Spleen (tissue), 11 donors: Measurements from ENCODE around the gene STARD13. TPM values are rescaled to one million over a fixed set of nuclear protein-coding genes. Genes with fewer than 3 reads are reported as not detected.

Experiments
- DNase-seq: peaks from one replicate; pipeline ENCODE4 v3.0.0-alpha.2; 2020
- H3K27ac ChIP-seq, 8 donors: fragments of 200-600 bp; sonication (generic) in 7 of 8; 1 replicate in 4 of 8; 2 replicates in 4 of 8; pipeline versions ENCODE4 v1.5.0 to v1.8.0; 2016 to 2021; ENCODE audit warnings: inconsistent platforms in 4 of 8, mild to moderate bottlenecking in 4 of 8, moderate library complexity in 1 of 8
- H3K27me3 ChIP-seq, 7 donors: fragments of 200-600 bp; sonication (generic) in 6 of 7; replicated peaks in 1 of 7; 1 replicate in 4 of 7; 2 replicates in 3 of 7; pipeline versions ENCODE4 v1.5.0 to v1.8.0; 2016 to 2021; ENCODE audit warnings: inconsistent platforms in 3 of 7, mild to moderate bottlenecking in 1 of 7
- H3K36me3 ChIP-seq, 6 donors: fragments of 200-600 bp; sonication (generic) in 5 of 6; 1 replicate in 4 of 6; 2 replicates in 2 of 6; pipeline versions ENCODE4 v1.5.0 to v1.8.0; 2016 to 2021; ENCODE audit warnings: inconsistent platforms in 2 of 6
- H3K4me1 ChIP-seq, 6 donors: fragments of 200-600 bp; sonication (generic) in 5 of 6; 1 replicate in 3 of 6; 2 replicates in 3 of 6; pipeline versions ENCODE4 v1.5.0 to v1.8.0; 2016 to 2021; ENCODE audit warnings: inconsistent platforms in 3 of 6
- H3K4me3 ChIP-seq, 8 donors: fragments of 200-600 bp; sonication (generic) in 7 of 8; 1 replicate in 4 of 8; 2 replicates in 4 of 8; pipeline versions ENCODE4 v1.5.0 to v1.8.0; 2016 to 2021; ENCODE audit warnings: inconsistent platforms in 4 of 8, mild to moderate bottlenecking in 4 of 8, moderate library complexity in 2 of 8
- H3K9me3 ChIP-seq, 8 donors: fragments of 200-600 bp; sonication (generic) in 7 of 8; 1 replicate in 4 of 8; 2 replicates in 4 of 8; pipeline versions ENCODE4 v1.5.0 to v1.8.0; 2016 to 2021; ENCODE audit warnings: inconsistent platforms in 4 of 8
- POLR2A ChIP-seq, 3 donors: fragments of 450-650 bp; IDR thresholded peaks; one replicate each; pipeline ENCODE4 v1.5.1; 2017; ENCODE audit warnings: antibody characterized with exemption in 3 of 3, mild to moderate bottlenecking in 1 of 3
- POLR2AphosphoS5 ChIP-seq, 3 donors: sonication (generic); formaldehyde crosslinking; IDR thresholded peaks; one replicate each; pipeline ENCODE4 v1.5.1; 2017; ENCODE audit warnings: antibody characterized with exemption in 3 of 3
- WGBS, 5 donors: extraction: QIAGEN DNeasy Blood & Tissue Kit in 3 of 5; methylation state at CpG; one replicate each; pipeline versions ENCODE4 v1.1.5 to v1.1.7; 2013 to 2018; 5-methylcytosine and 5-hydroxymethylcytosine counted together
- intact Hi-C: fragments of 100-400 bp; cut with DNase I; formaldehyde crosslinking; loops from one replicate; pipeline ENCODE4 v1.15.0; 2023; ENCODE audit warnings: low total_unique reads
- polyA plus RNA-seq, 3 donors: library from polyadenylated mRNA; stranded (reverse); fragments of 200-250 nt; gene quantifications; one replicate each; pipeline ENCODE4 v1.2.1, GENCODE V29; 2013
- total RNA-seq, 7 donors: library from RNA; depleted of rRNA in 3 of 7; stranded (reverse); fragments of >200 nt in 3 of 7; fragmentation: NEBNext Ultra II Directional in 4 of 7; extraction: Animal tissue kit (Norgen Biotek cat#: 25700) in 4 of 7; gene quantifications; one replicate each; pipeline versions ENCODE4 v1.1.0 to v1.2.1, GENCODE V29; 2016 to 2021
- TF ChIP-seq, protein P1 (sequence below), 11 experiments: fragments of 200-600 bp in 7 of 11; fragments of 450-650 bp in 4 of 11; sonication (generic) in 4 of 11; IDR thresholded peaks in 8 of 11; conservative IDR thresholded peaks in 3 of 11; 1 replicate in 7 of 11; 2 replicates in 4 of 11; pipeline versions ENCODE4 v1.4.0 to v1.8.0; 2016 to 2021; ENCODE audit warnings: antibody characterized with exemption in 11 of 11, inconsistent platforms in 4 of 11, mild to moderate bottlenecking in 1 of 11
- donor health status: healthy with polysubstance abuse.
- donor health status: DM: no; HTN: no; CAD: no; lungs with moderate emphysema.
- donor health status: DM: no; HTN: no; CAD: no.
- donor health status: Bipolar disorder and iron deficiency.
- donor health status: healthy.
- donor health status: DM: no; HTN: no; CAD: no.
- donor health status: DM: yes; HTN: yes; CAD: no.

Gene STARD13
- total and polyA plus RNA-seq, 10 donors = 1.4 to 58.1 (median 26.7) TPM

DNA sequence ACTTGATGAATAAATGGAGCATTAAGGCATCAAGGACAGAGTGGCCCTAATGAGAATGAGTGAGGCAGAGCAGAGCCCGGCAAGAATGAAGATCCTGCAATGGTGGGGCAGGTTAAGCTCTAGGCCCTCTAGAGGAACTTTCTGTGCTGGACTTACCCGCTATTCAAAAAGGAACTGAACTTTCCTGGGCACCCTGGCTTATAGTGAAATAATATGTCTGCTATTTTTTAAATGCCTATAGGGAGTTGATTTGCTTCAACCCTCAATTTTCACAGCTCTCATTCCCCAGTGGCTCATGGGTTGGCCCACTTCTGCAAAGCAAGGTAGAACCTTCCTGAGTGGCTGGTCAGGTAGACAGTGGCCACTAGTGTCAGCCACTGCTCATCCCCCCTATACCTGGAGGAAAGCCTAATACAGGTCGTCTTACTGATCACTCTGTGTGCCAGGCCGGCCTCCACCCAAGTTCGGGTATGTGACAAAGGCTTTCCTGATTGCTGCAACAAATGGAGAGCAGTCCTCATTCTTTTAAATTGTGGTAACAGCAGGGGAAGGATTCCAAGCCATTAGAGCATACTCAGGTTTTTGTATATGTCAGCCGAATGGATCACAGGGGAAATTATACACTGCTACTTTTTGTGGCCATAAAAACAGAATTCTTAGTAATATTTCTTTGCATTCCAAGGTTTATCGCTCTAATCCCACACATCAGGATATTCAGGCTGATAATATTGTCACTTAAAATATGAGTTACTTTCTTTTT is 166.4 kb downstream of the STARD13 start:
- Histone ChIP-seq H3K27ac (no peak overlapping the region), H3K27me3 (no peaks in the 10 kb centered on the region), H3K4me3 (no peak overlapping the region), H3K9me3 (no peaks in the 10 kb centered on the region), H3K36me3 (peaks cover 0 to 57% (median 0%) of the 10 kb centered on the region in 6 donors), H3K4me1 (peaks cover 0 to 14% (median 9%) of the 10 kb centered on the region in 6 donors)
- 86 to 94% (median 94%) methylated on average over 7 of the region's 7 CpGs for WGBS, 5 donors
- TF ChIP-seq POLR2A (IDR thresholded peaks at IDR 0.05) (no peak), POLR2AphosphoS5 (IDR thresholded peaks at IDR 0.05) (no peak)
- TF ChIP-seq, protein P1, sequence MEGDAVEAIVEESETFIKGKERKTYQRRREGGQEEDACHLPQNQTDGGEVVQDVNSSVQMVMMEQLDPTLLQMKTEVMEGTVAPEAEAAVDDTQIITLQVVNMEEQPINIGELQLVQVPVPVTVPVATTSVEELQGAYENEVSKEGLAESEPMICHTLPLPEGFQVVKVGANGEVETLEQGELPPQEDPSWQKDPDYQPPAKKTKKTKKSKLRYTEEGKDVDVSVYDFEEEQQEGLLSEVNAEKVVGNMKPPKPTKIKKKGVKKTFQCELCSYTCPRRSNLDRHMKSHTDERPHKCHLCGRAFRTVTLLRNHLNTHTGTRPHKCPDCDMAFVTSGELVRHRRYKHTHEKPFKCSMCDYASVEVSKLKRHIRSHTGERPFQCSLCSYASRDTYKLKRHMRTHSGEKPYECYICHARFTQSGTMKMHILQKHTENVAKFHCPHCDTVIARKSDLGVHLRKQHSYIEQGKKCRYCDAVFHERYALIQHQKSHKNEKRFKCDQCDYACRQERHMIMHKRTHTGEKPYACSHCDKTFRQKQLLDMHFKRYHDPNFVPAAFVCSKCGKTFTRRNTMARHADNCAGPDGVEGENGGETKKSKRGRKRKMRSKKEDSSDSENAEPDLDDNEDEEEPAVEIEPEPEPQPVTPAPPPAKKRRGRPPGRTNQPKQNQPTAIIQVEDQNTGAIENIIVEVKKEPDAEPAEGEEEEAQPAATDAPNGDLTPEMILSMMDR (IDR thresholded peaks at IDR 0.05 in 8 of 11, conservative IDR thresholded peaks at IDR 0.05 in 3 of 11) = no peak
- DNase-seq = no peak
- intact Hi-C loops = no loop called here

DNA sequence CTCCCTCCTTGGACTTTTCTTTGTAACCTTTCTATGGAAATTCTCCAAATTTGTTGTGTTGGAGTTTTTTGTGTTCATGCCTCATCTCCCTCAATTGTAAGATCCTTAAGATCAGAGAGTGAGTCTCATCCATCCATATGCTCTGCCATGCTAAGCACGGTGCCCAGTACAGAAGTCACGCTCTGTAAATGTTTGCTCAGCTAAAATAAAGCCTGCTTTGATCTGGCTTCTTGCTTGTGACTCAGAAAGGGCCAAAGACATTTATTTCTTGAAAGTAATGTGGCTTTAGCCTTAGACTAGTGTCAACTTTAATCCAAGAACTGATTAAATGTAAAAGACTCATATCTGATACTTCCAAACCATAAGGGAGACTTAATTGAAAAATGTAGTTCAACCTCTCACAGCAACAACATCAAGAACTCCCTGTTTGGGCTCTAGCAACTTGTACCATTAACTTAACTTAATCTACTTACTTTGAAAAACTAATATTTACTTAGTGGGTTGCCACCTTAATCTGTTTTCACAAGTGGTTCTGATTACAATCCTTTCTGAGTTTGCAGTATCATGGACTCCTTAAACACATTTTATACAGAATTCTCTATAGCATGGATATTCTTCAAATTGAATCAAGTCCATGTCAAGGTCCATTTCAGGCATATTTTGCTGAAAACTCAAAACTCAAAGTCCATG is 169.1 kb downstream of the STARD13 start:
- no peak for DNase-seq
- H3K36me3 ChIP-seq = peaks cover 0 to 74% (median 2%) of the 10 kb centered on the region in 6 donors
- intact Hi-C loops = no loop called here
- H3K4me1 ChIP-seq = peaks cover 0 to 8% (median 2%) of the 10 kb centered on the region in 6 donors
- no peak overlapping the region for H3K4me3 ChIP-seq
- 80 to 97% (median 88%) methylated on average over 2 of the region's 2 CpGs for WGBS, 5 donors
- TF ChIP-seq, protein P1 (IDR thresholded peaks at IDR 0.05 in 8 of 11, conservative IDR thresholded peaks at IDR 0.05 in 3 of 11) = no peak
- TF ChIP-seq POLR2AphosphoS5 (IDR thresholded peaks at IDR 0.05) (no peak), POLR2A (IDR thresholded peaks at IDR 0.05) (no peak)
- no peak overlapping the region for H3K27ac ChIP-seq
- H3K9me3 ChIP-seq = no peaks in the 10 kb centered on the region
- no peaks in the 10 kb centered on the region for H3K27me3 ChIP-seq

DNA sequence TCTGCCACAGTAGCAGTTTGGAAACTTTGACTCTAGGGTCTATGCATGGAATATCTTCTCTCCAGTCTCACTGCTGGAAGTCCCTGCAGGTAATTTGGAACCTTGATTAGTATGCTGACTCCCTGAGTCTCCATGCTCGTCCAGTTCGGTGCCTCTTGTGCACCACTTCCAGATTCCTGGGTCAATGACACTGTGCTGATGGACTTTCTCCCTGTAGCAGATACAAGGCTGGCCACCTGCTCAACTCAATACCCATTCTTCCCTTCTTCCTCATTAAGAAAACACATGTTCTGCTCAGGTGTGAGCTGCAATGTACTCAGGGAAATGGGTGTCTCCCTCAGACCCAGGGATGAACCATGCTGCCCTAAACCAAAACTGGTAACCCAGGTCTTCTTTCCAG is 170.3 kb downstream of the STARD13 start:
- DNase-seq = no peak
- H3K27ac ChIP-seq = no peak overlapping the region
- H3K36me3 ChIP-seq = peaks cover 0 to 77% (median 2%) of the 10 kb centered on the region in 6 donors
- TF ChIP-seq, protein P1 (IDR thresholded peaks at IDR 0.05 in 8 of 11, conservative IDR thresholded peaks at IDR 0.05 in 3 of 11) = no peak
- TF ChIP-seq POLR2A (IDR thresholded peaks at IDR 0.05) (no peak), POLR2AphosphoS5 (IDR thresholded peaks at IDR 0.05) (no peak)
- no peaks in the 10 kb centered on the region for H3K9me3 ChIP-seq
- intact Hi-C loops = no loop called here
- 89 to 100% (median 92%) methylated on average over 2 of the region's 2 CpGs for WGBS, 5 donors
- no peaks in the 10 kb centered on the region for H3K27me3 ChIP-seq
- H3K4me1 ChIP-seq = peaks cover 0 to 19% (median 13%) of the 10 kb centered on the region in 6 donors
- no peak overlapping the region for H3K4me3 ChIP-seq

DNA sequence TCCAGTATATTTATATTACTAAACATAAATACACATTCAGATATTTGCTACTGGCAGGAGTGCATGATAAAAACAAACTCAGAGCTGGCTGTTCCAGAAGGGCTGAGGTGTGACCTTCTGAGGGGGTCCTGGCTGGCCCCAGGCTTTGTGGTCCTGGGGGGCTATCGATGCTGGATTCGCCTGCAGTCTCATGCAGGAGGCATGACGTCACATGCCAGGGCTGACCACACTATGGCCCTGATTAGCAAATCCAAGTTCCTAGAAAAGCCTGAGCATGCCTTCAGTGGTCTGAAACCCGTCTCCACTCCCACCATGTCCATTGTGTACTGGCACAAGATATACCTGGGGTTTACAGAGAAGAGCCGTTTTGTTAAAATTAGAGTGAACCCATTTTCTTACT is 171.4 kb downstream of the STARD13 start:
- Histone ChIP-seq H3K4me1 (peaks cover 0 to 29% (median 20%) of the 10 kb centered on the region in 6 donors), H3K36me3 (peaks cover 0 to 80% (median 2%) of the 10 kb centered on the region in 6 donors)
- no peak for TF ChIP-seq POLR2AphosphoS5 (IDR thresholded peaks at IDR 0.05)
- TF ChIP-seq POLR2A (IDR thresholded peaks at IDR 0.05) = no peak
- TF ChIP-seq, protein P1 (IDR thresholded peaks at IDR 0.05 in 8 of 11, conservative IDR thresholded peaks at IDR 0.05 in 3 of 11) = no peak

More for the DNA sequence above, 171.4 kb downstream of the STARD13 start:
- H3K4me3 ChIP-seq = no peak overlapping the region
- no peak for DNase-seq
- intact Hi-C loops = no loop called here
- no peak overlapping the region for H3K27ac ChIP-seq
- H3K9me3 ChIP-seq = no peaks in the 10 kb centered on the region
- no peaks in the 10 kb centered on the region for H3K27me3 ChIP-seq
- 86 to 94% (median 90%) methylated on average over 5 of the region's 5 CpGs for WGBS, 5 donors
